ENCODE results near the gene MAT1A. TPM values are rescaled to one million over a fixed set of nuclear protein-coding genes. Genes with fewer than 3 reads are reported as not detected.

MAT1A gene
- total and polyA plus RNA-seq, 2 donors from 2014 or later = 1.1 to 2.9 TPM

Other genes with a start within 250 kb of the MAT1A start
- 21.1 TPM for gene TMEM254, start 211.0 kb downstream of the MAT1A start, total RNA-seq
- 29.5 TPM for gene TMEM254, start 211.0 kb downstream of the MAT1A start, polyA plus RNA-seq (ENCODE audit: insufficient read depth, low read depth, low replicate concordance)
- 31.4 TPM for gene PLAC9, start 156.9 kb downstream of the MAT1A start, total RNA-seq
- gene PLAC9, start 156.9 kb downstream of the MAT1A start, polyA plus RNA-seq (ENCODE audit: insufficient read depth, low read depth, low replicate concordance) = 49.9 TPM
- 435 TPM for gene ANXA11, start 84.1 kb downstream of the MAT1A start, total RNA-seq
- 543 TPM for gene ANXA11, start 84.1 kb downstream of the MAT1A start, polyA plus RNA-seq (ENCODE audit: insufficient read depth, low read depth, low replicate concordance)
- gene DYDC1, start 67.1 kb upstream of the MAT1A start, total RNA-seq = not detected
- not detected for gene DYDC1, start 67.1 kb upstream of the MAT1A start, polyA plus RNA-seq (ENCODE audit: insufficient read depth, low read depth, low replicate concordance)
- gene DYDC2, start 67.1 kb upstream of the MAT1A start, total RNA-seq = 0.57 TPM
- 0.22 TPM for gene DYDC2, start 67.1 kb upstream of the MAT1A start, polyA plus RNA-seq (ENCODE audit: insufficient read depth, low read depth, low replicate concordance)
- gene PRXL2A, start 118.9 kb upstream of the MAT1A start, total RNA-seq = 69.4 TPM
- gene PRXL2A, start 118.9 kb upstream of the MAT1A start, polyA plus RNA-seq (ENCODE audit: insufficient read depth, low read depth, low replicate concordance) = 101 TPM
- 183 TPM for gene TSPAN14, start 164.7 kb upstream of the MAT1A start, total RNA-seq
- gene TSPAN14, start 164.7 kb upstream of the MAT1A start, polyA plus RNA-seq (ENCODE audit: insufficient read depth, low read depth, low replicate concordance) = 36.8 TPM
- 0.09 TPM for gene SH2D4B, start 248.2 kb upstream of the MAT1A start, total RNA-seq
- gene SH2D4B, start 248.2 kb upstream of the MAT1A start, polyA plus RNA-seq (ENCODE audit: insufficient read depth, low read depth, low replicate concordance) = not detected

Measured in kidney (tissue), 2 donors.